Measurements from ENCODE around the gene ATXN2L.

The ATXN2L gene

GRCh38 chr16:28876973-28877654, 54.3 kb downstream of the ATXN2L start:
- H3K4me3 Mint-ChIP-seq, result peak overlapping the region in 2 of 3 experiments; percentile 41 to 77
- H3K27ac Mint-ChIP-seq, result peak overlapping the region; percentile 78 to 83 (median 80)
- no peak for TF ChIP-seq CTCF (IDR thresholded peaks at IDR 0.05; ENCODE audit: unreplicated experiment in 3 of 3)
- no peaks in the 10 kb centered on the region for H3K9me3 Mint-ChIP-seq
- H3K36me3 Mint-ChIP-seq (ENCODE audit: low read depth), result peaks cover 14% of the 10 kb centered on the region
- H3K27me3 Mint-ChIP-seq (ENCODE audit: low read depth), result no peaks in the 10 kb centered on the region
- H3K4me1 Mint-ChIP-seq, result peaks cover 56% of the 10 kb centered on the region

GRCh38 chr16:28877655-28878000, 54.8 kb downstream of the ATXN2L start:
- Mint-ChIP-seq H3K36me3 (ENCODE audit: low read depth) (peaks cover 11% of the 10 kb centered on the region), H3K9me3 (no peaks in the 10 kb centered on the region), H3K27ac (peak overlapping the region; percentile 18 to 80 (median 72)), H3K4me3 (peak overlapping the region; percentile 89 to 91 (median 89)), H3K4me1 (peaks cover 60% of the 10 kb centered on the region), H3K27me3 (ENCODE audit: low read depth) (no peaks in the 10 kb centered on the region)
- TF ChIP-seq CTCF (IDR thresholded peaks at IDR 0.05; ENCODE audit: unreplicated experiment in 3 of 3), result no peak

GRCh38 chr16:28878083-28878926, 55.5 kb downstream of the ATXN2L start, which contains the start of gene ATP2A1:
TSS of gene ATP2A1 (plus strand) at chr16:28878488. CDS start at chr16:28878672, 184 bp downstream.
- TF ChIP-seq CTCF (IDR thresholded peaks at IDR 0.05; ENCODE audit: unreplicated experiment in 3 of 3), result no peak
- Mint-ChIP-seq H3K27me3 (ENCODE audit: low read depth) (no peaks in the 10 kb centered on the region), H3K4me3 (peak within 1 kb of the TSS; percentile 89 to 91 (median 89)), H3K4me1 (peaks cover 60% of the 10 kb centered on the region), H3K27ac (peak within 1 kb of the TSS; percentile 78 to 83 (median 80)), H3K36me3 (ENCODE audit: low read depth) (peaks cover 9% of the 10 kb centered on the region), H3K9me3 (no peaks in the 10 kb centered on the region)

GRCh38 chr16:28879261-28879840, 56.6 kb downstream of the ATXN2L start:
- Mint-ChIP-seq H3K27me3 (ENCODE audit: low read depth) (no peaks in the 10 kb centered on the region), H3K36me3 (ENCODE audit: low read depth) (peaks cover 3% of the 10 kb centered on the region), H3K4me1 (peaks cover 68% of the 10 kb centered on the region), H3K4me3 (peak overlapping the region; percentile 89 to 91 (median 89)), H3K27ac (peak overlapping the region; percentile 37 to 60 (median 49)), H3K9me3 (no peaks in the 10 kb centered on the region)
- TF ChIP-seq CTCF (IDR thresholded peaks at IDR 0.05; ENCODE audit: unreplicated experiment in 3 of 3), result no peak

- Mint-ChIP-seq H3K36me3 (ENCODE audit: low read depth) (peaks cover 3% of the 10 kb centered on the region), H3K27ac (peak overlapping the region; percentile 14 to 89 (median 59)), H3K9me3 (no peaks in the 10 kb centered on the region), H3K27me3 (ENCODE audit: low read depth) (no peaks in the 10 kb centered on the region), H3K4me1 (peaks cover 66% of the 10 kb centered on the region), H3K4me3 (peak overlapping the region; percentile 89 to 91 (median 89))
- TF ChIP-seq CTCF (IDR thresholded peaks at IDR 0.05; ENCODE audit: unreplicated experiment in 3 of 3), result peak in 1 of 3 experiments; percentile 19
Observed at GRCh38 chr16:28879841-28880588, 57.2 kb downstream of the ATXN2L start.

Measured in nephron (organoid).